ENCODE measurements around the gene KRTAP10-2.
A peak's percentile ranks its signal among the peaks of the same experiment; 100 is the strongest.
"Not testable (repeated sequence)": the region's sequence is repeated elsewhere in the genome, so short reads cannot be mapped to it uniquely, and the experiment has no call there.

The KRTAP10-2 gene

DNA sequence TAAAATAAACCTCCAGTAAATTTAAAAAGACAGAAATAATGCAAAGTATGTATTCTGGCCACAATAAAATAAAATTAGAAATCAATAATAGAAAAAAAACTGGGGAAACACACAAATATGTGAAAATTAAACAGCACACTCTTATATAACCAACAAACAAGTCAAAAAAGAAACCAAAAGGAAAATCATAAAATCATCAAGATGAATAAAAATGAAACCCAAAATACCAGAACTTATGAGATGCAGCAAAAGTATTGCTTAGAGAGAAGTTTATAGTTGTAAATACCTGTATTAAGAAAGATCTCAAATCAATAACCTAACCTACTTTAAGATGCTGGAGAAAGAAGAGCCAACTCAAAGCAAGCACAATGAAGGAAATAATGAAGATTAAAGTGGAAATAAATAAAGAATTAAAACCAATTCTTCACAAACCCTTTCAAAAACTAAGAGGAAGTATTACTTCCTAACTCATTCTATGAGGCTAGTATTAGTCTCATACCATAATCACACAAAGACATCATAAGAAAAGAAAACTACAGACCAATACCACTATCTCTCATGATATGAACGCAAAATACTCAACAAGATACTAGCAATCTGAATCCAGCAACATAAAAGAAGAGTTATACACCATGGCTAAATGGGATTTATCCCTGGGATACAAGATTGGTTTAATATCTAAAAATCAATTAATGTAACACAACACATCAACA is 13.7 kb upstream of the KRTAP10-2 start:
- no peak for DNase-seq

DNA sequence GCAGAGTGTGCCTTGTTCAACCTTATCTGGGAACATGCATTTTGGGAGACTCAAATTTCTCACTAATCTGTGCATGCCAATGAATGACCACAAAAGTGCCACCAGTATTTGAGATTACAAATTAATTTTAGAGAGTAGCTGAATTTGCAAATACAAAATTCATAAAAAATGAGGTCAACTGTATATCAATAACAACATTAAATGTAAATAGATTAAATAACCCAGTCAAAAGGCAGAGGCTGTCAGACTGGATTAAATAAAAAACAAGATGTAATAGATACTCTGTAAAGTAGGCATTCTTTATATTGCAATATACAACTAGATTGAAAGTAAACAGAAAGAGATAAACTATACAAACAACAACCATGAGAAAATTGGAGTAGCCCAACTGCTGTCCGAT is 12.8 kb upstream of the KRTAP10-2 start:
- DNase-seq: no peak

DNA sequence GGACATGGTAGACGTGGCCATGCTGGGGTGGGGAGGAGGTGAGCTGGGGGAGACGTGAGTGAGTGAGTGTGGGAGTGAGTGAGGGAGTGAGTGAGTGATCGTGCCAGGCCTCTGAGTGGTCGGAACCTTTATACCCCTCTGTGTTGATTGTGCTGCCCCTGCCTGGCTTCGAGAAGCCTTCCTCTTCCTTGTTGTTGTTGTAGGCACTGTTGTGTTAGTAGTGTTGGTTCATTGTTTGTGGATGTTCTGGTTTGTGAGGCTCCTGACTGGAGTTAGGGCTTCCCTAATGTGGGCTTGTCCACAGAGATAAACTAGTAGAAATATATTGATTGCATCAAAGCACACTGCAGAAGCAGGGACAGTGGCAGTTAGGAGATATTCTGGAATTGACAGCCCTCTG is 7.4 kb upstream of the KRTAP10-2 start, which contains the start of gene KRTAP10-3:
KRTAP10-3 (minus strand) TSS at position 101 of the 400 bp plus-strand sequence; CDS start at position 21, 80 bp downstream.
- DNase-seq: no peak

DNA sequence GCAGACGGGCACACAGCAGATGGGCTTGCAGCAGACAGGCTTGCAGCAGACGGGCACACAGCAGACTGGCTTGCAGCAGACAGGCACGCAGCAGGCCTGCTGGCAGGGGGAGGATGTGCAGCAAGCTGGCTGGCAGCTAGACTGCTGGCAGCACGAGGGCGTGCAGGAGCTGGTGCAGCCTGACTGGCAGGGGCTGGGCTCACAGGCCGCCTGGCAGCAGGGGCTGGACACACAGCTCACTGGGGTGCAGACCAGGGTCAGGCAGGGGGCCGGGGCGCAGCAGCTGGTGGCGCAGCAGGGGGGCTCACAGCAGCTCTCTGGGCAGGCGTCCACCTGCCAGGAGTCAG is 7.0 kb upstream of the KRTAP10-2 start:
- not testable (repeated sequence) for DNase-seq

DNA sequence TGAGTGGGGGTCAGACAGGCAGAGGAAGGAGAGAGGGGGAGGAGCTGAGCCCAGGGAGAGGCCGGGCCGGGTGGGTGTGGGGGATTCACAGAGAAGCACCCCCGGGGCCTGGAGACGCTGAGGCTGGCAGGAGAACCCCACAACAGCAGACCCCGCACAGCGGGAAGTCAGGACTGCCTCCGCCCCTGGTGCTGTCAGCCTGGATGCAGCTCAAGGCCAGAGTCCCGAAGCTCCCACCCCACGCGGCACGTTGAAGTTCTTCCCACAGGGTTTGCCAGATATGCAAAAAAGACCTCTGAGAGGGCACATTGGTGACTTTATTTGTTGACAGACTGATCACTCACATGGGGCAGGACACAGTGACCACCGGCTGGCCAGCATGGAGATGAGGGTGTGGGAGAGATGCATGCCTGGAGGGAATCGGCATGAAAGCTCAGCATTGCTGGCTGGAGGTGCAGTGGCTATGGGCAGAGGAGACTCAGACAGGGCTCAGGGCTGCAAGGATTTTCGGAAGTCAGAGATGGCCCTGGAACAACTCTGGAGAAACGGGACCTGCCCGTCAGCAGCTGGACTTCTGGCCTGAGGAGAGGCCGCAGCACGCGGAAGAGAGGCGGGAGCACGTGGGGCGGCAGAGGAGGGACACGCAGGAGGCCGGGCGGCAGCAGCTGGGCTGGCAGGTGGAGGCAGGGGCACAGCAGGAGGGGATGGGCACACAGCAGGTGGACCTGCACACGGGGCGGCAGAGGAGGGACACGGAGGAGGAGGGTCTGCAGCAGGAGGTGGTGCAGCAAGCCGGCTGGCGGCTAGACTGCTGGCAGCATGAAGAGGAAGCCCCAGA is 6.4 kb upstream of the KRTAP10-2 start:
- DNase-seq: no peak

DNA sequence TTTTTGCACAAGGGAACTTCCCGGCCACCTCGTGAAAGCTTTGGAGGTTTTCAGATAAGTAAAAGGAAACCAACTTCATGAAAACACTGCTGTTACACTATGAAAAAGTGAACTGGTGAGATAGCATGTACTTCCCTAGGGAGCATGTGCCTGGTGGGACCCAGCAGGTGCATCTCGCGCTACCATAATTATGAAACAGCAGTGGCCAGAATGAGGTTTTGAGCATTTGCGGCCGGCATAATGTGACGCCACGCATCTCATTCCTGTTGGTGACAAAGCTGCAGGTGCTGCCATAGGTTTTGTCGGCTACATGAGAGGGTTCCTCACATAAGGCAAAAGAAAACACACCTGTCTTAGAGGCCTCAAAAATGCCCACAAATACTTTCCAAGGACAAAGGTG is 5.6 kb upstream of the KRTAP10-2 start:
- DNase-seq: no peak

DNA sequence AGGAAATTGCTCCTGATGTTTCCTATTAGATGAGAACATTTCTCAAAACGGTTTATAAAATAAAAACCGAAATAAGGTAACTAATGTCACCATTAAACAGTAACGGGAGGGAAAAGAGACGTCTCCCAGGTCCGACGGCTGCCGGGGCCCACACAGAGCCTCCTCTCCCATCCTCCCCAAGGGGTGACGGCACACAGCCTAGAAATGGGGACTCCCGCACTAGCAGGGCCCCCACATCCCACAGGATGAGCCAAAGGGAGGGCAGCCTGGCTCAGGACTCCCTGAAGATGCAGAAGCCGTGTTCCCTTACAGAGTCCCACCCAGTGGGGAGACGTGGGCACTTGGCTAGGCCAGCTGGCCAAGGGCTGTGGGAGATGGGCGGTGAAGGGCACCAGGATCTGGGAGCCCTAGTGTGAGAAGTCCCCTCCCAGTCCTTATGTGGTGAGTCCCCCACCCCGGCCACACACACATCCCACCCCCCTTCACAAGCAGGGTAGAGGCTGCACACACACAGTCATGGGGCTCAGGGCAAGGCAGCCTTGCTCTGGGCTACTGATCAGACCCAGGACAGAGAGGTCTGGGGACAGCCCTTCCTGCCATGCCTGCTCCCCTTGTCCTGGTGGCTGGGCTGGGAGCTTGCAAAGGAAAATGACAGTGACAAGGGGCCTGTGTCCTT is 4.0 kb upstream of the KRTAP10-2 start:
- no peak for DNase-seq

DNA sequence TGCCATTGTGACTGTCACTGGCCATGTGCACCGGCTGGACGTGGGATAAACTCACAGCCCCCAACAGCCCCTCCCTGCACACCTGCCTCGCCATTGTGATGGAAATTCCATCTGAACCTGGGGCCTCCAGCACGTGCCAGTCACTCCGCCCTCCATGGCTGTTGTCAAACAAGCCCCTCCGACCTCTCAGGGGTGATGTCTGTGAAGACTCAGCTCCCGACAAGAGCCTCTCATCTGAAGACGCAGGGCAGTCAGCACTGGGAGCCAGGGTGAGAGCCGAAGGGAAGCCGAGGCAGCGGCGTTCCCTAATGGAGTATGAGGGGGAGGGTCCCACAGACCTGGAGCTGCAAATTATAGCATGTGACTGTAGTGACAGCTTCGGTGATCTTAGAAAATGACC is 1.4 kb upstream of the KRTAP10-2 start:
- DNase-seq: no peak

DNA sequence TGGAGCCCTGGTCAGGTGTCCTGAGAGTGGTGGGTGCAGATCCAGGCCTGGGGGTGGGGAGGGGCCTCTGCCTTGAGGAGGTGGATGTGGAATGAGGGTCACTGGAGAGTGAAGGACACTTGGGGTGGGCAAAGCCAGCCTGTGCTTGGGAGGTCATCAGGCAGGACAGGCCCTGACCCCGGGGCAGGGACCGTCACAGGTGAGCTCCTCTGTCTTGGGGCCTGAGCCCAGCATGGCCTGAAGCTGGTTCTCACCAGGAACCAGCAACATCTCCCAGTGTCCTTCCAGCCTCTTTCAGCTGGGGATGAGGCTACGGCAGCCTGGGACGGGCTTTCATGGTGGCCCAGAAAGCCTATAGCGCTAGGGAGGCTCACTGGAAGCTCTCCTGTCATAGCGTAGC is 831 bp upstream of the KRTAP10-2 start:
- no peak for DNase-seq

DNA sequence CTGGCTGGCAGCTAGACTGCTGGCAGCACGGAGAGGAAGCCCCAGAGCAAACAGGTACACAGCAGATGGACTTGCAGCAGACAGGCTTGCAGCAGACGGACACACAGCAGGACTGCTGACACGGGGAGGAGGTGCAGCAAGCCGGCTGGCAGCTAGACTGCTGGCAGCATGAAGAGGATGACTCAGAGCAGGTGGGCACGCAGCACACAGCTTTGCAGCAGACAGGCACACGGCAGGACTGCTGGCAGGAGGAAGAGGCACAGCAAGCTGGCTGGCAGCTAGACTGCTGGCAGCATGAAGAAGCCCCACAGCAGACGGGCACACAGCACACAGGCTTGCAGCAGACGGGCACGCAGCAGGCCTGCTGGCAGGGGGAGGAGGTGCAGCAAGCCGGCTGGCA is 498 bp downstream of the KRTAP10-2 start:
- DNase-seq: no peak

DNA sequence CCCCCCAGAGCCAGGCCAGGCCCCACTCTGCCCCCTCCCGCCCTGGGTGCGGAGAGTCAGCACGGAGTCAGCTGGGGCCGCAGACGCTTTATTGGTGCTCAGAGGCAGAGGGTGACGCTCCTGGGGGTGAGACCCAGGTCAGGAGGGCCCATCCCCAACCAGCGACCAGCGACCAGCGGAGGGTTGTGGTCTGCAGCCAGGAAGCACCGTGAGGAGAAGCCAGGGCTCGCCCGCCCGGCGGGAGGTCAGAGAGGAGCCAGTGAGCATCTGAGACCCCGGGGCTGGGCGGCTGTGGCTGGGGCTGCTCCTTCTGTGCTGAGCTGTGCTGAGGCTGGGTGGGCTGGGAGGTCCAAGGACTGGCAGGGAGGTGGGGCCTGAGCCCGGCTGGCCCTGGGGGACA is 1.0 kb downstream of the KRTAP10-2 start:
- DNase-seq: not testable (repeated sequence)

DNA sequence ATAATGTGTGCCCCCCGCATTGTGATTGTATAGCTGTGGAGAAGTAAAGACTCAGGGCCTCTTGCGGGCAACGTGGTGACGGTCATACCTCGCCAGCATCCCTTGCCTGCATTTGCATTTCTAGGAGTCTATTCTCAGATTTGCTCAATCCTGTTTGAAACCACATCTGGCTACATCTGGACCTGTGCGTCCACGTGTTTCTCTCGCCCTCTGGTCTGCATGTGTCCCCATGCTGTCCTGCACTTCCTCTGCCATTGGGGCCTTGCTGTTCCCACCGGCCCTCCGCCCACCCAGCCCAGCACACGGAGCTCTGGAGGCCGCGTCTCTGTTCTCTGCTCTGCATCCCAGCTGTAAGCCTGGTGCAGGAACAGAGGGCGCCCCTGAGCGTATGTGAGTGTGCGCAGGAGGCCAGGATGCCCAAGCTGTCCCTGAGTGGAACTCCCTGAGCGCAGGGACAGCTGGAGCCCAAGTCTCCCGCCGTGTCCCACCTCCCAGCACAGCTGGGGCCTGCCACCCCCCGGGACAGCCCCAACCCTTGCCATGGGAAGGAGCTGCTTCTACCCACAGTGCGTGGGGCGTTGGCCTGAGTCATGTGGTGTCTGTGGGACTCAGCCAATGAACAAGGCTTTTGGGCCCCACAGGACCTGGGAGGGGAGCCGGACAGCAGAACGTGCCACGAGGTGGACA is 1.6 kb downstream of the KRTAP10-2 start:
- no peak for DNase-seq

DNA sequence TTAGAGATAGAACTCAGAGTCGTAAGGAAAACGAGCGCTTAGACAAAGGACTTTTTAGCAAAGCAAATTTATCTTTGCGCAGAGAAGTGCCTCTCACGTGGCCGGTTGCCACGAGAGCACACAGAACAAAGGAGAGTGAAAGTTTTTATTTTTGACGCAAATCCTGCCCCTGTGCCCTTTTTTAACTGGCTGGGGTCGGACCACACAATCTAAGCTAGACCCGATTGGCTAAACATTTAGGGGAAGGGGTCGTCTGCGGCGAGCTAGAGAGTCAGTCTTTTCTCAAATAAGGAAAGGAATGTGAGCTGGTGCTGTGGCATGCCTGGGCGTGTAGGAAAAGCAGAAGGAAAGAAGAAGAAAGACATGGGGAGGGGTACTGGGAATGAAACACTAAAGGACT is 2.4 kb downstream of the KRTAP10-2 start:
- no peak for DNase-seq

DNA sequence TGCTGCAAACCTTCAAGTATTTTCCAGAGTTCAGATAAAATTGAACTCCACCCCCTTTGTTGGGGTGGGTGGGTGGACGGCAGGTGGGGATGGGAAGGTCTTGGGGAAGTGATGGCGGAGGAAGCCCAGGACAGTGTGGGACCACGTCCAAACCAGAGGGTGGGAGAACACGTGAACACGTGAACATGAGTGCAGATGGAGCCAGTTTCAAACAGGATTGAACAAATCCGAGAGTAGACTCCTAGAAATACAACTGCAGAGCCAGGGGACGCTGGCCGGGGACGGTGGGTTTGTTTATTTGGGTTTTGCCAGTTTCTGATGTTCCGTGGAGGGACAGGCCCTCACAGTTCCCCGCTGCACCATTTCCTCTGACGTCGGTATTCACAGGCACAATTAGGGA is 2.9 kb downstream of the KRTAP10-2 start:
- DNase-seq: no peak

DNA sequence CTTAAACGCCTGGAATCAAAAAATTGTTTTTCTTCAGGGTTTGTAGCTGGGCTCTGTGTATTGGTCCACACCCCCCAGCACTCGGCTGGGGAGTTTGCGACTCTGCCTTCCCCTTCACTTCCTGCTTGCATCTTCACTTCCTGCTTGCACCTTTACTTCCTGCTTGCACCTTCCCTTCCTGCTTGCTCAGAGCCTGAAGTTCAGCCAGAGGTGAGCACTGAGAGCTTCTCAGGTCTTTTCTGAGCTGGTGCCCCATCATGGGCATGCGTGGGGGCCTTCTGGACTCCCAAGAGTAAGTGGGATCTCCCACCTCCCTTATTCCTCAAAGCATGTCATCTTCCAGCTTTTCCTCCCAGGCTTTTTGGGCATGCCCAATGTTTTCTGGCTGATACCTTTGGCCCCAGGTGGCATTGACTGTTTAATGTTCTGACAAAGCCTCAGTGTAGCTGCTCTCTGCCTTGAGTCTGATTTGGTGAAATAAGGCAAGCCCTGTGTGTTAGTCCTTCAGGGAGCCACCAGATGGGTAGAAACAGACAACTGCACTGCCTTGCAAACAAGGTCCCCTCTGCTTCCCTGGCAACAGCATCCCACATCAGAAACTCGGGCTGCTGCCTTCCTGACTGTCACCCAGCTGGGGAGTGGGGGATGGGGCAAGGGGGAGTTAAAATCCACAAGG is 3.5 kb downstream of the KRTAP10-2 start:
- DNase-seq: peak in 4 of 6 experiments; percentile 20 to 66 (median 60)

DNA sequence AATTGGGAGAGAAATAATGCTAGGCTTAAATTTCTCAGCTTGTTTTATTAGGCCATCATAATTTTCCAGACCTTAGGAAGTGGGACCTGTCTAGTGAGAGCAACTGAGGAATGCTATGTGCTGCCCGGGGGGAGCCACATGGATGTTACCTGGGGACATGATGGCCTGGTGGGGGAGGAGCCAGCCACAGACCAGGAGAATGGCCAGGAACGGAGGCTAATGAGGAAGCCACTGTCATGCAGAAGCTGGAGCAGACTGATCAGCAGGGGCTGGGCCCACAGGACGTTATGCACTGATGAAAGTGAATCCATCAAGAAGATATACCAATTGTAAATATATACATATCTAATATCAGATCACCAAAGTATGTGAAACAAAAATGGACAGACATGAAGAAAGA is 6.7 kb downstream of the KRTAP10-2 start:
- DNase-seq: no peak

DNA sequence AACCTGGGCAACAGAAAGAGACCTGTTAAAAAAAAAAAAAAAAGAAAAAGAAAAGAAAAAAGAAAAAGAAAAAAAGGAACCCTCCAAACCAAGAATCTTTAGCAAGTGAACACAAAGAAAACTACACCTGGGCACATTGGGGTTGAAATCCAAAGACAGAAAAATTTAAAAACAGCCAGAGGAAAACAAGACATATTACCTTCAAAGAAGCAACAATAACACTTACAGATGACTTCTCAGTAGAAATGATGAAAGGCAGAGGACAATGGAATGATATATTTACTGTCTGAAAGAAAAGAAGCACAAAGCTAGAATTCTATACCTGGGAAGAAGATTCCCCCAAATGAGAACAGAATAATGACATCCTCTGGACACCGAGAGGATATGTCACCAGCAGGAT is 8.6 kb downstream of the KRTAP10-2 start:
- DNase-seq: no peak

DNA sequence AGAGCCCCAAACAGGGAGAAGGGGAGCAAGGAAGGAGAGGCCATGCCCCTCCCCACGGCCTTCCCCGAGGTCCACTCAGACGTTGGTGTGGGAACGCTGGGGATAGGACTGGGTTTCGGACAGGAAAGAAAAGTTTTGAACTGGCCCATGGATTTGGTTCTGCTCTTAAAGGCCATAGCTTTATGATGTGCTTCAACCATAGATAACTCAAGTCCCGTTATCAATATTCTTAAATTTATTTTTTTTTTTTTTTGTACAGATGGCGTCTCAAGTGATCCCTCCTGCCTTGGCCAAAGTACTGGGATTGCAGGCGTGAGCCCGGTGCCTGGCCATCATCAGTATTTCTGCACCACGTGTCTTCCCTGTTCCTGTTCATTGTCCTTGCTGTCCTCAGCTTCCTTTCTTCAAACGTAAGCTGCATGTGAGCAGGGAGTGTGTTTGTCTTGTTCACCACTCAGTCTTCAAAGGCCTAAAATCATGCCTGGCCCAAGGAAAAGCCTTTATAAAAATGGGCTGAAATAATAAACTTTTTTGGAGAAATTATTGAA is 10.5 kb downstream of the KRTAP10-2 start:
- DNase-seq: no peak

DNA sequence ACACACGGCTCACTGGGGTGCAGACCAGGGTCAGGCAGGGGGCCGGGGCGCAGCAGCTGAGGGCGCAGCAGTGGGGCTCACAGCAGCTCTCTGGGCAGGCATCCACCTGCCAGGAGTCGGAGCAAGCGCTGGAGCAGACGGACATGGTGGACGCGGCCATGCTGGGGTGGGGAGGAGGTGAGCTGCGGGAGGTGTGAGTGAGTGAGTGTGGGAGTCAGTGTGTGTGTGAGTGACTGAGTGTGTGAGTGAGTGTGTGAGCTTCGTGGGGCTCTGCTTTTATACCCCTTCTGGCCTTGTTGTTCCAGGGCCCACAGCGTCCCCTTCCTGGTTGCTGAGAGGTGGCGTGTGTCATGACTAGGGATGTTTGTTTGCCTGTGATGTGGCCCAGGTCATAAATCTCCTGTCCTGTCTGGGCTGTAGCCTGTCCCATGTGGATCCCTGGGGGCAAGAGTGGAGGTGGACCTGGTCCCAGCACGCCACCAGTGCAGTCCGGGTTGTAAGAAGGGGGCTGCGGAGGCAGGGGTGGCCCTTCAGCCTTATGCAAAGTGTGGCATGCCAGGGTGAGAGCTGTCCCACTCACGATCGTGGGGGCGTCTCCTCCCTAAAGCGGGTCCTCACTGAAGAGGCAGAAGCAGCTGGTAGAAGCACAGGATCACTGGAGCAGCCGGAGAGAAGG is 11.2 kb downstream of the KRTAP10-2 start, which contains the start of gene KRTAP10-1:
KRTAP10-1 (minus strand) TSS at position 205 of the 676 bp plus-strand sequence; CDS start at position 160, 45 bp downstream.
- DNase-seq: no peak

DNA sequence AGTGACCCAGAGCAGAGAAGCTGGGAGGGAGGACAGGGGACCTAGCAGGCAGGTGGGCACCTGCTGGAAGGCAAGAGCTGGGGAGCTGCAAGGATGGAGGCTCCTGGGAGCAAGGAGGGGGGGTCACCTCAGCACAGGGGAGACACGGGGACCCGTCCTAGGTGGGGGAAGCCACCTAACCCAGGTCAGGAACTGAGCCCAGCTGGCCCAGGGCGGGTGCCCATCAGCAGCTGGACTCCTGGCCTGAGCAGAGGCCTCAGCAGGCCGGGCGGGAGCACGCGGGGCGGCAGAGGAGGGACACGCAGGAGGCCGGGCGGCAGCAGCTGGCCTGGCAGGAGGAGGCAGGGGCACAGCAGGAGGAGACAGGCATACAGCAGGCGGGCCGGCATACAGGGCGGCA is 12.3 kb downstream of the KRTAP10-2 start:
- no peak for DNase-seq
